Right lobe of liver (tissue), 4 donors: ENCODE data around the gene PHACTR2.

Experiments used
- POLR2A ChIP-seq: fragments of 450-650 bp; IDR thresholded peaks from one replicate; pipeline ENCODE4 v1.6.1; 2017; ENCODE audit warnings: antibody characterized with exemption, mild to moderate bottlenecking
- TF ChIP-seq, protein P1 (sequence below), 4 donors: fragments of 200-600 bp in 3 of 4; fragments of 450-650 bp in 1 of 4; IDR thresholded peaks; one replicate each; pipeline versions ENCODE4 v1.5.1 to v1.8.0; 2016 to 2022; ENCODE audit warnings: antibody characterized with exemption in 4 of 4, mild to moderate bottlenecking in 2 of 4
- donor health status: DM: no; HTN: no; CAD: no.
- donor health status: DM: no; HTN: no; CAD: no.
- donor health status: DM: no; HTN: yes; CAD: no.

DNA sequence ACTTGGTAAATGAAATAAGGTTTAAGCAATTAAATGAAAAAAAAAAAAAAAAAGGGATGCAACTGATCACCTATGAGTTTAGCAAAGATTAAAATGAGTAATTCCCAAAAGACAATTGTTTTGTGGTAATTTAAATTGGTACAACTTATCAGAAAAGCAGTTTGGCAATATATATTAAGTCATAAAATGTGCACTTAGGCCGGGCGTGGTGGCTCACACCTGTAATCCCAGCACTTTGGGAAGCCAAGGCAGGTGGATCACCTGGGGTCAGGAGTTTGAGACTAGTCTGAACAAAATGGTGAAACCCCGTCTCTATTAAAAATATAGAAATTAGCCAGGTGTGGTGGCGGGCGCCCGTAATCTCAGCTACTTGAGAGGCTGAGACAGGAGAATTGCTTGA is 7.9 kb downstream of the PHACTR2 start:
- TF ChIP-seq POLR2A: no peak
- TF ChIP-seq, protein P1, sequence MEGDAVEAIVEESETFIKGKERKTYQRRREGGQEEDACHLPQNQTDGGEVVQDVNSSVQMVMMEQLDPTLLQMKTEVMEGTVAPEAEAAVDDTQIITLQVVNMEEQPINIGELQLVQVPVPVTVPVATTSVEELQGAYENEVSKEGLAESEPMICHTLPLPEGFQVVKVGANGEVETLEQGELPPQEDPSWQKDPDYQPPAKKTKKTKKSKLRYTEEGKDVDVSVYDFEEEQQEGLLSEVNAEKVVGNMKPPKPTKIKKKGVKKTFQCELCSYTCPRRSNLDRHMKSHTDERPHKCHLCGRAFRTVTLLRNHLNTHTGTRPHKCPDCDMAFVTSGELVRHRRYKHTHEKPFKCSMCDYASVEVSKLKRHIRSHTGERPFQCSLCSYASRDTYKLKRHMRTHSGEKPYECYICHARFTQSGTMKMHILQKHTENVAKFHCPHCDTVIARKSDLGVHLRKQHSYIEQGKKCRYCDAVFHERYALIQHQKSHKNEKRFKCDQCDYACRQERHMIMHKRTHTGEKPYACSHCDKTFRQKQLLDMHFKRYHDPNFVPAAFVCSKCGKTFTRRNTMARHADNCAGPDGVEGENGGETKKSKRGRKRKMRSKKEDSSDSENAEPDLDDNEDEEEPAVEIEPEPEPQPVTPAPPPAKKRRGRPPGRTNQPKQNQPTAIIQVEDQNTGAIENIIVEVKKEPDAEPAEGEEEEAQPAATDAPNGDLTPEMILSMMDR (IDR thresholded peaks at IDR 0.05): no peak
